Measurements from ENCODE around the gene SCN9A.

Gene SCN9A

DNA sequence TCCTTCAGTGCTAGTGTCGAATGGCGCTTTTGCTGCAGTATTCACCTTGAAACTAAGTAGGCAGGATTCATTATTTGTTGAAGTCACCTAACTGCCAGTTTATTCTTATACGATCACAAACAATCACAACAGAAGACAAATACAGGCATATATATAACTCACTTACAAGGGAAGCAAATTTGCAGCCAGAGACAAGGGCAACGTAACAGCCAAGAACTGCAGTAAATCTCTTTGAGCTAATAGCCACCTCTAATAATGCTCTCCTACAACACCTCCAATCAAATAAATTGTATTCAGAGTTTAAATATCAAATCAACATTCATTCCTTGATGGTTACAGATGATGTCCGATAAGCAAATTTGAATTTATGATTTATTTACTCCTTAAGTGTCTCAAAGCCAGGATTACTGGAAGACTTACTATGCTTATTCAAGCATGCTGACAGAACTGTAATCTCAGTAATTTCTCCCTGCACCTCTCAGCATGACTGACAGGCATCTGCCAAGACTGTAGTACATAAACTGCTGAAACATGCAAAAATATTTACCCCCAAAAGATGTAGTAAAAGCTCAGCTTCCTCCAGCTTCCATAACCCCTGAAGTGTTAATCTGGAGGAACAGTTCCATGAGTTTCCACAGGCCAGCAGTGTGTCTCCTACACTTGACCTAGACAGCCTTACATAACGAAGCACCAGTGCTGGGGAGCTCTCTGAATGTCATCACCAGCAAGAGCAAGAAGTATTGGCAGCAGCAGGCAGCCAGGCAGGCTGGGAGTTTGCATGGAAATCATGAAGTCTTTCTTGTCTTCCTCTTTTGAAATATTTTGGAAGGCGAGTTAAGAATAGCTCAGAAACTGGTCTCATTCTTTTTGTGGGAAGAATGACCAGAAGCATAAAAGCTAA lies 227.0 kb downstream of the SCN9A start:
- H3K27me3 ChIP-seq (ENCODE audit: control insufficient read depth in 1 of 2, insufficient read depth in 1 of 2, low read length in 2 of 2) = no peaks in the 10 kb centered on the region
- H2AFZ ChIP-seq (ENCODE audit: low read depth, low read length) = no peak overlapping the region
- no peak overlapping the region for H3K23ac ChIP-seq (ENCODE audit: low read length in 2 of 2)
- no peak overlapping the region for H2AK5ac ChIP-seq (ENCODE audit: low read length, severe bottlenecking)
- H3K9me3 ChIP-seq (ENCODE audit: control insufficient read depth, low read length) = no peaks in the 10 kb centered on the region
- H3K4me3 ChIP-seq (ENCODE audit: insufficient read depth in 1 of 2, low read depth in 1 of 2, low read length in 2 of 2) = no peak overlapping the region
- H3K36me3 ChIP-seq (ENCODE audit: control insufficient read depth in 1 of 2, insufficient read depth in 2 of 2, low read depth in 1 of 2, low read length in 2 of 2) = no peaks in the 10 kb centered on the region
- H3K27ac ChIP-seq (ENCODE audit: low read length, poor library complexity, severe bottlenecking) = no peak overlapping the region
- no peak overlapping the region for H4K91ac ChIP-seq (ENCODE audit: low read length)
- H2BK15ac ChIP-seq (ENCODE audit: low read depth, poor library complexity, severe bottlenecking) = no peak overlapping the region
- WGBS = 78% methylated on average over 6 of the region's 7 CpGs
- H2BK12ac ChIP-seq (ENCODE audit: low read length in 2 of 2) = no peak overlapping the region
- no peak overlapping the region for H3K14ac ChIP-seq (ENCODE audit: low read length in 2 of 2)
- H3K79me1 ChIP-seq (replicated peaks; ENCODE audit: low read length, poor library complexity, severe bottlenecking) = no peaks in the 10 kb centered on the region
- H3K4me2 ChIP-seq (ENCODE audit: low read length, poor library complexity, severe bottlenecking) = no peak overlapping the region
- H2BK5ac ChIP-seq (ENCODE audit: low read depth, low read length, poor library complexity, severe bottlenecking) = no peak overlapping the region
- no peak overlapping the region for H3K9ac ChIP-seq (ENCODE audit: low read length)
- DNase-seq = no peak
- H4K8ac ChIP-seq (ENCODE audit: low read length) = no peak overlapping the region
- no peak overlapping the region for H2BK120ac ChIP-seq (ENCODE audit: low read depth, low read length)
- no peak overlapping the region for H3K4ac ChIP-seq (ENCODE audit: low read depth in 1 of 2, low read length in 2 of 2)
- H3K4me1 ChIP-seq (ENCODE audit: control insufficient read depth, insufficient read depth, low read depth, low read length) = no peaks in the 10 kb centered on the region
- no peak overlapping the region for H3K18ac ChIP-seq (ENCODE audit: low read depth in 1 of 2, low read length in 2 of 2)

DNA sequence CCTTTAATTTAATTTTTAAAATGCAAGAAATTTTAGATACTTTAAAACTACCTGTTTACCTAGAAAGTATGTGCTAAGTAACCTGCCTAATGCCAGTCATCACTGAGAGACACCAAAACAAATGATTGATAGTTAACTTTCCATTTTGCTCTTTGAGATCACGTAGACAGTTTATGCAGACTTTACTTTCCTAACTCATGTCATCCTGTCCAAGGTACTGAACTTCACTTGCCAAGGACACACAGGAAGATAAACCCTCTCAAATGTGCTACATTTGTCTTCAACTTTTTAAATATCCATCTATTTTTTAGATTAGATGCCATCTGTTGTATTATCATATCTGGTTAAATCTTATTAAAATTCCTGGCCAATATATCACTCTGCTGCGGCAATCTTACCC lies 227.9 kb downstream of the SCN9A start:
- Histone ChIP-seq H2AK5ac (ENCODE audit: low read length, severe bottlenecking) (no peak overlapping the region), H2BK5ac (ENCODE audit: low read depth, low read length, poor library complexity, severe bottlenecking) (no peak overlapping the region), H2BK12ac (ENCODE audit: low read length in 2 of 2) (no peak overlapping the region), H3K4me1 (ENCODE audit: control insufficient read depth, insufficient read depth, low read depth, low read length) (no peaks in the 10 kb centered on the region), H4K8ac (ENCODE audit: low read length) (no peak overlapping the region), H3K14ac (ENCODE audit: low read length in 2 of 2) (no peak overlapping the region), H3K4me3 (ENCODE audit: insufficient read depth in 1 of 2, low read depth in 1 of 2, low read length in 2 of 2) (no peak overlapping the region), H3K79me1 (replicated peaks; ENCODE audit: low read length, poor library complexity, severe bottlenecking) (no peaks in the 10 kb centered on the region), H3K4ac (ENCODE audit: low read depth in 1 of 2, low read length in 2 of 2) (no peak overlapping the region), H4K91ac (ENCODE audit: low read length) (no peak overlapping the region), H2BK120ac (ENCODE audit: low read depth, low read length) (no peak overlapping the region), H2BK15ac (ENCODE audit: low read depth, poor library complexity, severe bottlenecking) (no peak overlapping the region), H3K18ac (ENCODE audit: low read depth in 1 of 2, low read length in 2 of 2) (no peak overlapping the region), H3K27me3 (ENCODE audit: control insufficient read depth in 1 of 2, insufficient read depth in 1 of 2, low read length in 2 of 2) (no peaks in the 10 kb centered on the region), H3K9me3 (ENCODE audit: control insufficient read depth, low read length) (no peaks in the 10 kb centered on the region), H3K4me2 (ENCODE audit: low read length, poor library complexity, severe bottlenecking) (no peak overlapping the region), H3K23ac (ENCODE audit: low read length in 2 of 2) (no peak overlapping the region), H2AFZ (ENCODE audit: low read depth, low read length) (no peak overlapping the region), H3K9ac (ENCODE audit: low read length) (no peak overlapping the region), H3K27ac (ENCODE audit: low read length, poor library complexity, severe bottlenecking) (no peak overlapping the region), H3K36me3 (ENCODE audit: control insufficient read depth in 1 of 2, insufficient read depth in 2 of 2, low read depth in 1 of 2, low read length in 2 of 2) (no peaks in the 10 kb centered on the region)
- no peak for DNase-seq
- WGBS = 77% methylated on average over 2 of the region's 2 CpGs

All from mesenchymal stem cell (in vitro differentiated cells and primary cell).